ENCODE measurements around the gene NXPH3. TPM values are rescaled to one million over a fixed set of nuclear protein-coding genes. Genes with fewer than 3 reads are reported as not detected.

The NXPH3 gene
- total RNA-seq, 2 experiments from 2014 or later, result not detected

Other genes with a start within 250 kb of the NXPH3 start
- gene ZNF652, start 213.6 kb upstream of the NXPH3 start, total RNA-seq, result 10 to 100 TPM; 32.1 to 36.2 TPM
- 100 to 1,000 TPM; 132 to 153 TPM for gene PHB1, start 161.0 kb upstream of the NXPH3 start, total RNA-seq
- gene NGFR, start 80.6 kb upstream of the NXPH3 start, total RNA-seq, result under 1 TPM in 1 of 2 experiments, not detected in 1; 0.07 TPM
- gene SPOP, start 102.2 kb downstream of the NXPH3 start, total RNA-seq, result 10 to 100 TPM; 64.1 to 68.1 TPM
- 10 to 100 TPM; 55.8 to 70.1 TPM for gene SLC35B1, start 132.1 kb downstream of the NXPH3 start, total RNA-seq
- gene FAM117A, start 188.3 kb downstream of the NXPH3 start, total RNA-seq, result 10 to 100 TPM; 30.6 to 34.1 TPM
- 10 to 100 TPM; 78.5 to 82.4 TPM for gene KAT7, start 212.8 kb downstream of the NXPH3 start, total RNA-seq

Measured in activated CD4-positive, alpha-beta T cell treated with anti-CD3 and anti-CD28 coated beads, Interleukin-2, amount 10 ng/mL, durations not matched to agents 7 days and 5 days (primary cell).